ENCODE data around the gene CTAG1B. TPM values are rescaled to one million over a fixed set of nuclear protein-coding genes. Genes with fewer than 3 reads are reported as not detected.

CTAG1B gene
- total and polyA plus RNA-seq, 2 of the 8 experiments (the other 6 are each of a cell fraction or from before 2014, with no cell fraction given): not detected

DNA sequence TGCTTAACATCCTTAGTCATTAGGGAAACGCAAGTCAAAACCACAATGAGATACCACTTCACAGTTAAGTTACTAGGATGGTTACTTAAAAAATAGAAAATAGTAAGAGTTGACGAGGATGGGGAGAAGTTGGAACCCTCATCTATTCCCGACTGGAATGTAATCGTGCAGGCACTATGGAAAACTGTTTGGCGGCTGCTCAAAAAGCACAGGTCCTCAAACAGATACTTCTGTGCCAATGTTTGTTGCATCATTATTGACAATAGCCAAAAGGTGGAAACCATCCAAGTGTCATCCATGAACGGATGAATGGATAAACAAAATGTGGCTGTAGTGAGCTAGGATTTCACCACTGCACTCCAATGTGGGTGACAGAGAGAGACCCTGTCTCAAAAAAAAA lies 11.7 kb downstream of the CTAG1B start:
- Histone ChIP-seq H3K4ac (replicated peaks; ENCODE audit: insufficient read length, low read depth, low read length) (no peak overlapping the region), H2BK20ac (ENCODE audit: low read length) (no peak overlapping the region), H3K23ac (ENCODE audit: insufficient read length) (no peak overlapping the region), H3K79me1 (ENCODE audit: low read depth, low read length) (no peaks in the 10 kb centered on the region), H3K56ac (replicated peaks; ENCODE audit: insufficient read length, low read depth, low read length) (no peak overlapping the region), H4K5ac (ENCODE audit: insufficient read length, low read depth, low read length) (no peak overlapping the region), H4K91ac (replicated peaks; ENCODE audit: insufficient read length, low read length) (no peak overlapping the region), H4K20me1 (replicated peaks in 1 of 2; ENCODE audit: control insufficient read depth in 1 of 2, insufficient read depth in 2 of 2, low read length in 2 of 2) (no peaks in the 10 kb centered on the region), H3K27me3 (replicated peaks in 1 of 4; ENCODE audit: control insufficient read depth in 3 of 4, extremely low read depth in 1 of 4, insufficient read depth in 3 of 4, low read length in 3 of 4) (no peaks in the 10 kb centered on the region), H3K14ac (ENCODE audit: insufficient read length) (no peak overlapping the region), H3K27ac (ENCODE audit: low read depth, low read length) (no peak overlapping the region), H3K18ac (ENCODE audit: extremely low read depth, low read length) (no peak overlapping the region), H2BK120ac (replicated peaks; ENCODE audit: low read depth, low read length) (no peak overlapping the region), H3K79me2 (ENCODE audit: control insufficient read depth in 1 of 2, insufficient read depth in 2 of 2, low read length in 2 of 2) (no peaks in the 10 kb centered on the region), H3K4me3 (ENCODE audit: extremely low read depth in 1 of 4, insufficient read depth in 2 of 4, low read depth in 3 of 4, low read length in 4 of 4) (no peak overlapping the region), H4K8ac (ENCODE audit: extremely low read depth, insufficient read depth, low read length) (no peak overlapping the region), H3K9ac (replicated peaks in 1 of 4; ENCODE audit: extremely low read depth in 1 of 4, low read depth in 3 of 4, low read length in 3 of 4) (no peak overlapping the region), H2BK15ac (ENCODE audit: low read length) (no peak overlapping the region), H2BK12ac (ENCODE audit: low read depth, low read length) (no peak overlapping the region), H2AK5ac (ENCODE audit: low read depth, low read length) (no peak overlapping the region), H3K9me3 (ENCODE audit: insufficient read depth in 2 of 2, low read depth in 1 of 2, low read length in 1 of 2) (no peaks in the 10 kb centered on the region), H3K36me3 (ENCODE audit: control insufficient read depth in 2 of 4, insufficient read depth in 4 of 4, low read length in 3 of 4) (no peaks in the 10 kb centered on the region), H2BK5ac (ENCODE audit: low read depth, low read length) (no peak overlapping the region), H2AFZ (ENCODE audit: low read length) (no peak overlapping the region), H3K4me1 (replicated peaks in 1 of 4; ENCODE audit: control insufficient read depth in 3 of 4, insufficient read depth in 4 of 4, low read length in 3 of 4) (no peaks in the 10 kb centered on the region), H3K23me2 (ENCODE audit: low read depth, low read length) (no peaks in the 10 kb centered on the region), H3K4me2 (ENCODE audit: insufficient read depth in 1 of 2, low read depth in 2 of 2, low read length in 2 of 2) (no peak overlapping the region)
- no peak for FAIRE-seq
- CTCF ChIA-PET (ENCODE audit: partially characterized antibody): no interaction called here
- no peak for DNase-seq (ENCODE audit: low read depth in 1 of 2, low spot score in 2 of 2)
- WGBS, 2 experiments (ENCODE audit: extremely low coverage in 1 of 2, insufficient coverage in 1 of 2, insufficient read length in 1 of 2, insufficient replicate concordance in 2 of 2, low coverage in 1 of 2, low lambda C conversion rate in 2 of 2, missing lambda C conversion rate in 1 of 2): 95% methylated on average over 6 of the region's 6 CpGs; no CpG with 5 or more reads in 1 of the 2 experiments
- no peak for TF ChIP-seq SIRT6 (IDR thresholded peaks at IDR 0.05; ENCODE audit: low read length)
- TF ChIP-seq SAP30 (IDR thresholded peaks at IDR 0.05; ENCODE audit: insufficient read depth, insufficient replicate concordance, low read length): no peak
- no peak for TF ChIP-seq SP4 (IDR thresholded peaks at IDR 0.05; ENCODE audit: low read length)
- TF ChIP-seq FOSL1 (IDR thresholded peaks at IDR 0.05; ENCODE audit: insufficient read depth, low read depth, low read length): no peak
- TF ChIP-seq EP300 (IDR thresholded peaks at IDR 0.05; ENCODE audit: borderline replicate concordance in 1 of 2, low read depth in 2 of 2, low read length in 2 of 2): no peak
- TF ChIP-seq KDM5A (IDR thresholded peaks at IDR 0.05; ENCODE audit: low read length): no peak
- TF ChIP-seq SIX5 (IDR thresholded peaks at IDR 0.05; ENCODE audit: low read depth, low read length): no peak
- POLR2A ChIA-PET (ENCODE audit: partially characterized antibody): no interaction called here
